HG03439 (cell line): Measurements from ENCODE around the gene SPTSSA.
"Not testable (repeated sequence)": the region's sequence is repeated elsewhere in the genome, so short reads cannot be mapped to it uniquely, and the experiment has no call there.

Experiments
- ATAC-seq: cut with Tn5 transposase; IDR thresholded peaks from one replicate; pipeline ENCODE4 v1.9.1; 2021; ENCODE audit warnings: mild to moderate bottlenecking, moderate library complexity; ENCODE audit not compliant: unreplicated experiment

Gene SPTSSA

GRCh38 chr14:34428102-34428466, 34.0 kb downstream of the SPTSSA start:
- not testable (repeated sequence) for ATAC-seq

- ATAC-seq: no peak
Observed at GRCh38 chr14:34426313-34427295, 35.4 kb downstream of the SPTSSA start.

GRCh38 chr14:34425095-34425851, 36.8 kb downstream of the SPTSSA start:
- no peak for ATAC-seq

GRCh38 chr14:34424488-34424887, 37.6 kb downstream of the SPTSSA start:
- ATAC-seq: no peak

- ATAC-seq: no peak
Observed at GRCh38 chr14:34423445-34423844, 38.6 kb downstream of the SPTSSA start.

- ATAC-seq: no peak
Observed at GRCh38 chr14:34420547-34421150, 41.4 kb downstream of the SPTSSA start.

GRCh38 chr14:34409721-34410120, 52.3 kb downstream of the SPTSSA start:
- ATAC-seq: no peak

GRCh38 chr14:34407951-34408350, 54.1 kb downstream of the SPTSSA start:
- no peak for ATAC-seq

- ATAC-seq: no peak
Observed at GRCh38 chr14:34404416-34404815, 57.6 kb downstream of the SPTSSA start.

- no peak for ATAC-seq
Observed at GRCh38 chr14:34403646-34404045, 58.4 kb downstream of the SPTSSA start.

GRCh38 chr14:34398024-34398423, 64.0 kb downstream of the SPTSSA start:
- no peak for ATAC-seq

- no peak for ATAC-seq
Observed at GRCh38 chr14:34387974-34388516, 74.0 kb downstream of the SPTSSA start.

GRCh38 chr14:34386865-34387485, 75.1 kb downstream of the SPTSSA start:
- ATAC-seq: no peak

- not testable (repeated sequence) for ATAC-seq
Observed at GRCh38 chr14:34385881-34386280, 76.2 kb downstream of the SPTSSA start.

GRCh38 chr14:34383839-34384238, 78.2 kb downstream of the SPTSSA start:
- no peak for ATAC-seq
